A673 (cell line): ENCODE data around the gene CEACAM16. TPM values are rescaled to one million over a fixed set of nuclear protein-coding genes. Genes with fewer than 3 reads are reported as not detected.

Experiments
- BruUV-seq: library from RNA; stranded (reverse); fragments of 400-500 nt; replicated peaks from 2 replicates; lab custom pipeline; 2021; lab: Mats Ljungman, UMichigan
- CTCF ChIA-PET: fragments of 300-600 bp; sonication (Branson Sonifier 250); formaldehyde crosslinking; loops from one replicate; lab custom pipeline; 2022; ENCODE audit warnings: antibody characterized with exemption; lab: Charles Lee
- POLR2A ChIA-PET: fragments of 300-600 bp; sonication (Branson Sonifier 250); formaldehyde crosslinking; loops from one replicate; lab custom pipeline; 2022; ENCODE audit warnings: antibody characterized with exemption; ENCODE audit not compliant: low non-redundant PET; lab: Charles Lee
- DNase-seq: peaks from one replicate; pipeline ENCODE4 v3.0.0-alpha.2; 2015; ENCODE audit warnings: low spot score
- H3K27ac ChIP-seq: fragments of 200-600 bp; sonication (generic); 2 replicates; pipeline ENCODE4 v1.5.1; 2016; ENCODE audit warnings: mixed run types, low read depth, mild to moderate bottlenecking, mixed read lengths, antibody characterized with exemption, low read length; ENCODE audit not compliant: poor library complexity, severe bottlenecking
- H3K27me3 ChIP-seq: fragments of 200-600 bp; sonication (generic); replicated peaks from 2 replicates; pipeline ENCODE4 v1.6.1; 2017; ENCODE audit warnings: mixed run types, low read depth, mild to moderate bottlenecking, mixed read lengths, antibody characterized with exemption, low read length; ENCODE audit not compliant: insufficient read depth, poor library complexity
- H3K36me3 ChIP-seq: fragments of 200-600 bp; sonication (generic); 2 replicates; pipeline ENCODE4 v1.6.1; 2016; ENCODE audit warnings: mixed run types, mild to moderate bottlenecking, mixed read lengths, antibody characterized with exemption, low read length; ENCODE audit not compliant: insufficient read depth, poor library complexity, severe bottlenecking
- H3K4me1 ChIP-seq: fragments of 200-600 bp; sonication (generic); 2 replicates; pipeline ENCODE4 v1.6.1; 2017; ENCODE audit warnings: mixed run types, mild to moderate bottlenecking, mixed read lengths, antibody characterized with exemption, low read length; ENCODE audit not compliant: insufficient read depth, poor library complexity, severe bottlenecking
- H3K4me3 ChIP-seq: fragments of 200-600 bp; sonication (generic); 2 replicates; pipeline ENCODE4 v1.5.1; 2016; ENCODE audit warnings: low read depth, mixed run types, mild to moderate bottlenecking, mixed read lengths, low read length; ENCODE audit not compliant: poor library complexity, severe bottlenecking
- H3K9me3 ChIP-seq: fragments of 200-600 bp; sonication (generic); 2 replicates; pipeline ENCODE4 v1.6.1; 2016; ENCODE audit warnings: mixed run types, low read depth, mild to moderate bottlenecking, mixed read lengths, antibody characterized with exemption, low read length; ENCODE audit not compliant: poor library complexity, severe bottlenecking
- EZH2 ChIP-seq: fragments of 200-600 bp; sonication (generic); IDR thresholded peaks from 2 replicates; pipeline ENCODE4 v1.6.1; 2017; ENCODE audit warnings: borderline replicate concordance, low read depth, mild to moderate bottlenecking, mixed read lengths, antibody characterized with exemption, low read length; ENCODE audit not compliant: poor library complexity, severe bottlenecking
- intact Hi-C: fragments of 100-400 bp; cut with micrococcal nuclease; formaldehyde crosslinking; loops from one replicate; pipeline ENCODE4 v1.10.0; 2022; ENCODE audit not compliant: unreplicated experiment
- total RNA-seq: library from RNA; stranded (reverse); gene quantifications from 2 replicates; pipeline ENCODE4 v1.2.3, GENCODE V29; 2021
- TF ChIP-seq, protein P1 (sequence below): fragments of 300-800, 200-600 bp; sonication (generic); conservative IDR thresholded peaks from 2 replicates; pipeline ENCODE4 v1.5.1; 2017; ENCODE audit warnings: low read depth, mild to moderate bottlenecking, antibody characterized with exemption, low read length, moderate library complexity, mixed read lengths

Gene CEACAM16
- total RNA-seq, 1 experiment from 2014 or later, result not detected

- intact Hi-C loops, result no loop called here
- no TSS peak for BruUV-seq
- no peaks in the 10 kb centered on the region for H3K36me3 ChIP-seq
- H3K27ac ChIP-seq, result no peak overlapping the region
- no peaks in the 10 kb centered on the region for H3K27me3 ChIP-seq
- TF ChIP-seq, protein P1, sequence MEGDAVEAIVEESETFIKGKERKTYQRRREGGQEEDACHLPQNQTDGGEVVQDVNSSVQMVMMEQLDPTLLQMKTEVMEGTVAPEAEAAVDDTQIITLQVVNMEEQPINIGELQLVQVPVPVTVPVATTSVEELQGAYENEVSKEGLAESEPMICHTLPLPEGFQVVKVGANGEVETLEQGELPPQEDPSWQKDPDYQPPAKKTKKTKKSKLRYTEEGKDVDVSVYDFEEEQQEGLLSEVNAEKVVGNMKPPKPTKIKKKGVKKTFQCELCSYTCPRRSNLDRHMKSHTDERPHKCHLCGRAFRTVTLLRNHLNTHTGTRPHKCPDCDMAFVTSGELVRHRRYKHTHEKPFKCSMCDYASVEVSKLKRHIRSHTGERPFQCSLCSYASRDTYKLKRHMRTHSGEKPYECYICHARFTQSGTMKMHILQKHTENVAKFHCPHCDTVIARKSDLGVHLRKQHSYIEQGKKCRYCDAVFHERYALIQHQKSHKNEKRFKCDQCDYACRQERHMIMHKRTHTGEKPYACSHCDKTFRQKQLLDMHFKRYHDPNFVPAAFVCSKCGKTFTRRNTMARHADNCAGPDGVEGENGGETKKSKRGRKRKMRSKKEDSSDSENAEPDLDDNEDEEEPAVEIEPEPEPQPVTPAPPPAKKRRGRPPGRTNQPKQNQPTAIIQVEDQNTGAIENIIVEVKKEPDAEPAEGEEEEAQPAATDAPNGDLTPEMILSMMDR, result no peak
- TF ChIP-seq EZH2, result no peak
- no peak overlapping the region for H3K4me3 ChIP-seq
- H3K4me1 ChIP-seq, result peaks cover 40% of the 10 kb centered on the region
- POLR2A ChIA-PET, result no interaction called here
- CTCF ChIA-PET, result no interaction called here
- H3K9me3 ChIP-seq, result no peaks in the 10 kb centered on the region
- DNase-seq, result no peak
Measured at GRCh38 chr19:44745887-44746600, 47.1 kb downstream of the CEACAM16 start.

DNA sequence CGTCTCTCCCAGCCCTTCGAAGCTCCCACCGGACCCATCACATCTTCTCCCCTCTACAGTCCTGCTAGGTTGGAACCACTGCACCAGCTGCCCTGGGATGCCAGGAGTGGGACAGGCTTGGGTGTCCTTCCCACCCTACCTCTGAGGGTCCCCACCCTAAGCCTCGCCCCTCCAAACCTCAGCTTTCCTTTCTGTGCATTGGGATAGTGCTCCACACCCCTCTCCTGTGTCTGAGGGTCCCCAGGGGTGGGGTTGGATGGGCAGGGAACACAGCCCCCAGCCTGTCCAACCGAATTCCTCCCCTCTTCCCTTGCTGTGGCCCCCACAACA is 47.6 kb downstream of the CEACAM16 start:
- H3K4me3 ChIP-seq, result no peak overlapping the region
- ChIA-PET POLR2A (no interaction called here), CTCF (no interaction called here)
- no peak for DNase-seq
- H3K36me3 ChIP-seq, result no peaks in the 10 kb centered on the region
- no TSS peak for BruUV-seq
- no peaks in the 10 kb centered on the region for H3K9me3 ChIP-seq
- no peak overlapping the region for H3K27ac ChIP-seq
- no peak for TF ChIP-seq EZH2
- H3K4me1 ChIP-seq, result peaks cover 35% of the 10 kb centered on the region
- intact Hi-C loops, result no loop called here
- no peaks in the 10 kb centered on the region for H3K27me3 ChIP-seq

- H3K36me3 ChIP-seq, result no peaks in the 10 kb centered on the region
- H3K27me3 ChIP-seq, result no peaks in the 10 kb centered on the region
- POLR2A ChIA-PET, result no interaction called here
- CTCF ChIA-PET, result no interaction called here
- peaks cover 30% of the 10 kb centered on the region for H3K4me1 ChIP-seq
- no peaks in the 10 kb centered on the region for H3K9me3 ChIP-seq
- peak overlapping the region; percentile 67 for H3K4me3 ChIP-seq
- intact Hi-C loops, result no loop called here
- H3K27ac ChIP-seq, result peak overlapping the region; percentile 74
- TF ChIP-seq EZH2, result no peak
- TF ChIP-seq, protein P1, result no peak
- peak; percentile 91 for DNase-seq
- BruUV-seq, result no TSS peak
Measured at GRCh38 chr19:44746946-44747738, 48.2 kb downstream of the CEACAM16 start.
